ENCODE measurements around the gene COX17. TPM values are rescaled to one million over a fixed set of nuclear protein-coding genes. Genes with fewer than 3 reads are reported as not detected.
A peak's percentile ranks its signal among the peaks of the same experiment; 100 is the strongest.

The COX17 gene
- total RNA-seq, 2 donors from 2014 or later = 13.8 to 29.6 TPM

DNA sequence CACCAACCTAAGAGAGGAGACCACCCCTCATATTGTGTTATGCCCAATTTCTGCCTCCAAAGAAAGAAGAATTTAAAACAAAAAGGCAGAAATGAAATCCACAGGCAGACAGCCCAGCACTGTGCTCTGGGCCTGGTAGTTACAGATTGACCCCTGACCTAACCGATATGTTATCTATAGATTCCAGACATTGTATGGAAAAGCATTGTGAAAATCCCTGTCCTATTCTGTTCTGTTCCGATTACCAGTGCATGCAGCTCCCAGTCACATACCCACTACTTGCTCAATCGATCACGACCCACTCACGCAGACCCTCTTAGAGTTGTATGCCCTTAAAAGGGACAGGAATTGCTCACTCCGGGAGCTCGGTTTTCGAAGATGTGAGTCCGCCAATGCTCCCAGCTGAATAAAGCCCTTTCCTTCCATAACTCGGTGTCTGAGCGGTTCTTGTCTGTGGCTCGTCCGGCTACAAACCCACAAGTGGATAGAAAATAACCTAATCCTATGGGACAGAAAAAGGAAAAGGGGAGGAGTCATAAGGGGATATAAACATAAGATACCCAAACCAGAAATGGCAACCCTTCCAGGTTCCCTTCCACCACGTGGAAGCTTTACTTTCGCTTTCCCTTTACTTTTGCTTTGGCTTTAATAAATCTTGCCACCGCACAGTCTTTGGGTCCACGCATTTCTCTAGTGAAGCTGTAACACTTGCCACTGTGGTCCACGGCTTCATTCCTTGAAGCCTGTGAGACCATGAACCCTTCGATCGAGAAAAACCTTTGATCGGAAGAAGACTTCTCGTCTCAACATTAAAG lies 23.9 kb upstream of the COX17 start:
- intact Hi-C loops (cut with DNase I) = no loop called here
- no peaks in the 10 kb centered on the region for H3K9me3 ChIP-seq
- H3K36me3 ChIP-seq (replicated peaks in 1 of 2; ENCODE audit: insufficient read depth in 1 of 2, low read depth in 2 of 2) = no peaks in the 10 kb centered on the region
- no peaks in the 10 kb centered on the region for H3K27me3 ChIP-seq
- H3K27ac ChIP-seq = peak overlapping the region in 1 of 4 donors; percentile 66
- no peak for TF ChIP-seq CTCF (IDR thresholded peaks at IDR 0.05)
- TF ChIP-seq POLR2A (IDR thresholded peaks at IDR 0.05) = no peak
- no peak overlapping the region for H3K4me3 ChIP-seq
- H3K4me1 ChIP-seq = peaks cover 24% of the 10 kb centered on the region
- WGBS, 2 donors = 82 to 87% methylated on average over 22 of the region's 22 CpGs
- ATAC-seq = no peak
- no peak for DNase-seq

GRCh38 chr3:119700269-119700919 lies 23.2 kb upstream of the COX17 start:
- intact Hi-C loops (cut with DNase I) = no loop called here
- Histone ChIP-seq H3K4me3 (no peak overlapping the region), H3K9me3 (no peaks in the 10 kb centered on the region), H3K4me1 (peaks cover 24% of the 10 kb centered on the region), H3K27me3 (no peaks in the 10 kb centered on the region), H3K36me3 (replicated peaks in 1 of 2; ENCODE audit: insufficient read depth in 1 of 2, low read depth in 2 of 2) (no peaks in the 10 kb centered on the region), H3K27ac (peak overlapping the region in 1 of 4 donors; percentile 66)
- DNase-seq (peak in 3 of 4 donors; percentile 6 to 73 (median 17)), ATAC-seq (no peak)
- TF ChIP-seq POLR2A (IDR thresholded peaks at IDR 0.05) (peak in 1 of 3 donors; percentile 21), CTCF (IDR thresholded peaks at IDR 0.05) (no peak)
- 82 to 83% methylated on average over 4 of the region's 4 CpGs for WGBS, 2 donors

DNA sequence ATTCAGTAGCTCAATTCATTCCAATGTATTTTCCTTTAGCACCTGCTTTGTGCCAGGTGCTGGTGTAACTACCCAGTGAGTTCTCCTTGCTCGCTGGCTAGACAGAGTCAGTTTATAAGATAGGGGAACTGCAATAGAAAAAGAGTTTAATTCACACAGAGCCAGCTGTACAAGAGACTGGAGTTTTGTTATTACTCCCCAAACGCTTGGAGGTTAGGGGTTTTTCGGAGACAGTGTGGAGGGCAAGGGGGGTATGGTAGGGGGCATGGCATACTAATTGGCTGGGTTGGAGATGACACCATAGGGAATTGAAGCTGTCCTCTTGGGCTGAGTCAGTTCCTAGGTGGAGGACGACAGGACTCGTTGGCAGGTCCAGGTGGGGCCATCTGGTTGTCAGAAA lies 20.2 kb upstream of the COX17 start:
- no peaks in the 10 kb centered on the region for H3K36me3 ChIP-seq (replicated peaks in 1 of 2; ENCODE audit: insufficient read depth in 1 of 2, low read depth in 2 of 2)
- no peak overlapping the region for H3K27ac ChIP-seq
- no peaks in the 10 kb centered on the region for H3K9me3 ChIP-seq
- no peaks in the 10 kb centered on the region for H3K27me3 ChIP-seq
- WGBS, 2 donors = 75 to 85% methylated on average over 5 of the region's 5 CpGs
- ATAC-seq = no peak
- DNase-seq = no peak
- no peak overlapping the region for H3K4me3 ChIP-seq
- intact Hi-C loops (cut with DNase I) = no loop called here
- peaks cover 1% of the 10 kb centered on the region for H3K4me1 ChIP-seq
- no peak for TF ChIP-seq CTCF (IDR thresholded peaks at IDR 0.05)
- no peak for TF ChIP-seq POLR2A (IDR thresholded peaks at IDR 0.05)

- intact Hi-C loops (cut with DNase I) = no loop called here
- no peak overlapping the region for H3K4me3 ChIP-seq
- no peaks in the 10 kb centered on the region for H3K27me3 ChIP-seq
- DNase-seq (peak in 1 of 4 donors; percentile 6), ATAC-seq (no peak)
- WGBS, 2 donors = 93 to 96% methylated on average over 2 of the region's 2 CpGs
- no peak for TF ChIP-seq CTCF (IDR thresholded peaks at IDR 0.05)
- TF ChIP-seq POLR2A (IDR thresholded peaks at IDR 0.05) = no peak
- H3K36me3 ChIP-seq (replicated peaks in 1 of 2; ENCODE audit: insufficient read depth in 1 of 2, low read depth in 2 of 2) = no peaks in the 10 kb centered on the region
- no peak overlapping the region for H3K27ac ChIP-seq
- no peaks in the 10 kb centered on the region for H3K4me1 ChIP-seq
- no peaks in the 10 kb centered on the region for H3K9me3 ChIP-seq
Observed at GRCh38 chr3:119695480-119695879, 18.3 kb upstream of the COX17 start.
